ENCODE data around the gene SMIM5. TPM values are rescaled to one million over a fixed set of nuclear protein-coding genes. Genes with fewer than 3 reads are reported as not detected.

SMIM5 gene
- total and polyA plus RNA-seq, 9 of the 15 experiments (the other 6 are each of a cell fraction or from before 2014, with no cell fraction given): 0.08 TPM; not detected in 8

DNA sequence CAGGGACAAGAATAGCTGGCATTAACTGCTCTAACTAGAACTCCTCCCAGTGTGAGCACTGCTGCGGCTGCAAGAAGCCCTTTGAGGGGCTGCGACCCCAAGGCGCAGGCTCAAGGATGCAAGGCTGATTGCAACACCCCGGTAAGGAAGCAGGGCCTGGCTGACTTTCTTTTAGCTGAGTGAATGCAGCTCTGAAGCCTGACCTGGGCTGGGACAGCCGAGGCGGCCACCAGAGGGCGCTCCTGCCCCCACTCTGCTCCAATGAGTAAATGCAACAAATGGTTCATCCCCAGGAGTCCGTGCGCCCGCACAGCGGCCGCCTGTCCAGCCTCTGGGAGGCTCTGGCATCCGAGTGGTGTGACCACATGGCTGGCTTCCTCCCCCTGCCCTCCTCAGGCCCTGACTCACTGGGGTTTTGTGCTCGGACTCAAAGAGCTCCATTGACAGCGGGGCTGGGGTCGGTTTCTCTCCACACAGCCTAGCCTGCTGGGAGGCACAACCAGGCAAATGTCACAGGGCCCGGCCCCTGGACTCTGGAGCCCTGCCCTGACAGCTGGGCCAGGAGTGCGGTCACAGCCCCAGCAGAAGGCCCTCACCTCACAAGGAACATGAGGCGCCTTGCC is at the start of gene SMIM5 (continued):
- TF ChIP-seq BACH1 (tag; IDR thresholded peaks at IDR 0.05) (no peak), ZNF174 (CRISPR knock-in tag; IDR thresholded peaks at IDR 0.05) (no peak), ZNF253 (CRISPR knock-in tag; conservative IDR thresholded peaks at IDR 0.05) (no peak), KLF16 (IDR thresholded peaks at IDR 0.05) (0 out of 2 replicates have a peak, but pooled peaks have one; percentile 6), RFX1 (IDR thresholded peaks at IDR 0.05) (no peak), CHD1 (IDR thresholded peaks at IDR 0.05; ENCODE audit: low read length) (no peak), RNF2 (IDR thresholded peaks at IDR 0.05) (no peak), KAT2B (IDR thresholded peaks at IDR 0.05; ENCODE audit: low read depth, low read length) (no peak), EP300 (IDR thresholded peaks at IDR 0.05; ENCODE audit: low read length) (no peak)
- TF ChIP-seq, protein P1, sequence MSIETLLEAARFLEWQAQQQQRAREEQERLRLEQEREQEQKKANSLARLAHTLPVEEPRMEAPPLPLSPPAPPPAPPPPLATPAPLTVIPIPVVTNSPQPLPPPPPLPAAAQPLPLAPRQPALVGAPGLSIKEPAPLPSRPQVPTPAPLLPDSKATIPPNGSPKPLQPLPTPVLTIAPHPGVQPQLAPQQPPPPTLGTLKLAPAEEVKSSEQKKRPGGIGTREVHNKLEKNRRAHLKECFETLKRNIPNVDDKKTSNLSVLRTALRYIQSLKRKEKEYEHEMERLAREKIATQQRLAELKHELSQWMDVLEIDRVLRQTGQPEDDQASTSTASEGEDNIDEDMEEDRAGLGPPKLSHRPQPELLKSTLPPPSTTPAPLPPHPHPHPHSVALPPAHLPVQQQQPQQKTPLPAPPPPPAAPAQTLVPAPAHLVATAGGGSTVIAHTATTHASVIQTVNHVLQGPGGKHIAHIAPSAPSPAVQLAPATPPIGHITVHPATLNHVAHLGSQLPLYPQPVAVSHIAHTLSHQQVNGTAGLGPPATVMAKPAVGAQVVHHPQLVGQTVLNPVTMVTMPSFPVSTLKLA (conservative IDR thresholded peaks at IDR 0.05): 0 out of 4 replicates have a peak, but pooled peaks of 1 of the 2 experiments have one; percentile 10
- TF ChIP-seq, protein P2, sequence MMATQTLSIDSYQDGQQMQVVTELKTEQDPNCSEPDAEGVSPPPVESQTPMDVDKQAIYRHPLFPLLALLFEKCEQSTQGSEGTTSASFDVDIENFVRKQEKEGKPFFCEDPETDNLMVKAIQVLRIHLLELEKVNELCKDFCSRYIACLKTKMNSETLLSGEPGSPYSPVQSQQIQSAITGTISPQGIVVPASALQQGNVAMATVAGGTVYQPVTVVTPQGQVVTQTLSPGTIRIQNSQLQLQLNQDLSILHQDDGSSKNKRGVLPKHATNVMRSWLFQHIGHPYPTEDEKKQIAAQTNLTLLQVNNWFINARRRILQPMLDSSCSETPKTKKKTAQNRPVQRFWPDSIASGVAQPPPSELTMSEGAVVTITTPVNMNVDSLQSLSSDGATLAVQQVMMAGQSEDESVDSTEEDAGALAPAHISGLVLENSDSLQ (IDR thresholded peaks at IDR 0.05): no peak
